Measurements from ENCODE around the gene PPP1R13B.
A peak's percentile ranks its signal among the peaks of the same experiment; 100 is the strongest.

GRCh38 chr14:103847451-103848174, at the start of gene PPP1R13B:
- TF ChIP-seq CTCF (conservative IDR thresholded peaks at IDR 0.05; ENCODE audit: low read depth in 2 of 2) (no peak), CREB1 (CRISPR knock-in tag; IDR thresholded peaks at IDR 0.05; ENCODE audit: low read depth) (peak; percentile 53; the same call in 1 of the 2 replicates), EZH2phosphoT487 (IDR thresholded peaks at IDR 0.05; ENCODE audit: unreplicated experiment) (no peak)

Measured in GM23338 (cell line).